ENCODE data around the gene FBXL7.

DNA sequence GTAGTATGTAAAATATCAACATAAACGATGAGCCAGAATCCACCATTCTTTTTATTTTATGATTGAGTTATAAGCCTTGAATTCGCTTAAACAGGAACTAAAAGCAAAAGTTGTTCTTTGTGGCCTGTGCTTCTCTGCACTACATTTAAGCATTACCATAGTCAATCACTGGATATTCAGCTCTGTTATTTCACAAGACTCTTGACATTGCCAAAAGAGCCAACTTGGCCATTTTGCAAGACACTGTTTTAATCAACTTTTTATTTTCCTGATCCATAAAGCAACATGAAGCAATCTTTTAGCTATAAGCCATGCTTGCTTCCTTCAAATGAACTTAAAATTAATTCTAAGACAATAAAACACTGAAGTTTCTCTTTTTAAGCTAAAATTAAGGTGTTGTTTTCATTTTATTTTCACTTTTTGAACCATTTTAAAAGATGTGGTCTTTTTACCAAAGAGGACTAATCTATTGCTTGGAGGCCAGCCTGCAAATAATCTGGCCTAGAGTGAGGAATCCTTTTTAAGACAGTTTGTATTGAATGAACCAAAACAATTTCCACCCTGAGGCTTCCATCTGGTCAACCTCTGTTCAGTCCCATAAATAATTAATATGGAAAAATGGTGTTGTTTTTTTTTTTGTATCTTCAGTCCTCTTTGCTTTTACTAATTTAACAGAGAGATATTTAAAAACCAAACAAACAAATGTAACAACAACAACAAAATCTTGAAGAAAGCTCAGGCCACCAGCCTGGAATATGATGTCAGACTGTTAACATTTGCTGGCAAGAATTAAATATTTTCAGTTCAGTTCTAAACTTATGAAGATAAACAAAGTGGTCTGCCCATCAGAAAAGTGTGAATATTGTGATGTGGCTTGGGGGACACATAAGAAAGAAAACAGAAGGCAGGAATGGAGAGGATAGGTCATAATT is 405.2 kb downstream of the FBXL7 start:
- no peak for TF ChIP-seq EZH2 (IDR thresholded peaks at IDR 0.05)
- TF ChIP-seq, protein P1, sequence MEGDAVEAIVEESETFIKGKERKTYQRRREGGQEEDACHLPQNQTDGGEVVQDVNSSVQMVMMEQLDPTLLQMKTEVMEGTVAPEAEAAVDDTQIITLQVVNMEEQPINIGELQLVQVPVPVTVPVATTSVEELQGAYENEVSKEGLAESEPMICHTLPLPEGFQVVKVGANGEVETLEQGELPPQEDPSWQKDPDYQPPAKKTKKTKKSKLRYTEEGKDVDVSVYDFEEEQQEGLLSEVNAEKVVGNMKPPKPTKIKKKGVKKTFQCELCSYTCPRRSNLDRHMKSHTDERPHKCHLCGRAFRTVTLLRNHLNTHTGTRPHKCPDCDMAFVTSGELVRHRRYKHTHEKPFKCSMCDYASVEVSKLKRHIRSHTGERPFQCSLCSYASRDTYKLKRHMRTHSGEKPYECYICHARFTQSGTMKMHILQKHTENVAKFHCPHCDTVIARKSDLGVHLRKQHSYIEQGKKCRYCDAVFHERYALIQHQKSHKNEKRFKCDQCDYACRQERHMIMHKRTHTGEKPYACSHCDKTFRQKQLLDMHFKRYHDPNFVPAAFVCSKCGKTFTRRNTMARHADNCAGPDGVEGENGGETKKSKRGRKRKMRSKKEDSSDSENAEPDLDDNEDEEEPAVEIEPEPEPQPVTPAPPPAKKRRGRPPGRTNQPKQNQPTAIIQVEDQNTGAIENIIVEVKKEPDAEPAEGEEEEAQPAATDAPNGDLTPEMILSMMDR (IDR thresholded peaks at IDR 0.05), result no peak
